ENCODE data around the gene CDON. TPM values are rescaled to one million over a fixed set of nuclear protein-coding genes. Genes with fewer than 3 reads are reported as not detected.

The CDON gene
- polyA plus RNA-seq, 1 of the 3 experiments (the other 2 are of a cell fraction): 3.7 TPM

DNA sequence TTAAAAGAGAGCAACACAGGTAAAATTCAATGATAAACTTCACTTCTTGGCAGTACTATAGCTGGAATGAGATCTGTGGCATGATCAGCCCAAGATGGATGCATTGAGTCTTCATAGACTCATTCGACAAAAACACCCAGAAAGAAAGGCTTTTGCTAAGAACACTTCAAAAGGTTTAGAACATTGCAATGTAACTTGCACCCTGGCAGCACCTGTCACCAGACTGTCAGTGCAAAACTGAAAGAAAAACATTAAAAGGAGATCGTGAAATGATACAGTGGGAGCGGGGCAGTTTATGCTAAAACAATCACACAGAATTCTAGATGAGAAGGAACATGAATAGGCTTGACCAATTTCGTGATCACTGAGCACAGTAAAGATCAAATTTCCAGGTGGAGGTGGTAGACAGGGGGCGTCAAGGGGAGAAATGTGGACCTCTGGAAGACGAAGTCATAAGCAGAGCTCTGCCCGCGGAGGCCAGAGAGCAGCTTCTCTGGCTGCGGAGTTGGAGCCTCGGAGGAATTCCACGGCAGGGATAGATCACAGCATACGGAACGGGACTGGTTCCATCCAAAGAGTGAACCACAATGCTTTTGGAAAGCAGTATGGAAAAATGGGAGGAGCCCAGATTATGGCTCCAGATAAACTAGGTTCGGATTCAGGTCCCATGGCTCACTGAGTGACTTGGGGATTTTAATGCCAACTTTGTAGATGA, 104.9 kb downstream of the CDON start:
- DNase-seq: no peak
- CTCF ChIA-PET: interaction anchor here (1.4 kb wide), 1 partner anchor 69 kb away, joined by 3 read pairs; no protein-coding TSS in a partner anchor
- Histone ChIP-seq H3K36me3 (replicated peaks in 1 of 2; ENCODE audit: control insufficient read depth in 1 of 2, insufficient read depth in 2 of 2, low read length in 1 of 2) (peaks cover 0 to 30% of the 10 kb centered on the region in 2 experiments), H3K9me2 (no peaks in the 10 kb centered on the region), H3K9ac (no peak overlapping the region), H3K4me1 (ENCODE audit: control insufficient read depth in 1 of 2, insufficient read depth in 2 of 2, low read depth in 1 of 2, low read length in 1 of 2) (peaks cover 0 to 13% of the 10 kb centered on the region in 2 experiments; a peak in 2 of 4 replicates), H3K27me3 (ENCODE audit: insufficient read depth) (no peaks in the 10 kb centered on the region), H3K9me3 (no peaks in the 10 kb centered on the region), H4K20me1 (ENCODE audit: insufficient read depth) (no peaks in the 10 kb centered on the region), H3K4me3 (ENCODE audit: low read depth in 2 of 2, low read length in 1 of 2) (no peak overlapping the region), H3K27ac (ENCODE audit: low read depth in 2 of 2, low read length in 1 of 2) (no peak overlapping the region), H3F3A (replicated peaks; ENCODE audit: insufficient read depth) (no peaks in the 10 kb centered on the region), H3K79me2 (ENCODE audit: insufficient read depth) (no peaks in the 10 kb centered on the region), H2AFZ (ENCODE audit: low read depth) (no peak overlapping the region), H3K4me2 (no peak overlapping the region)
- POLR2A ChIA-PET: no interaction called here
- WGBS (ENCODE audit: low lambda C conversion rate): 89% methylated on average over 14 of the region's 14 CpGs
- TF ChIP-seq RCOR1 (IDR thresholded peaks at IDR 0.05; ENCODE audit: low read length): no peak
- TF ChIP-seq RFX5 (IDR thresholded peaks at IDR 0.05; ENCODE audit: low read length): no peak
- TF ChIP-seq RXRA (IDR thresholded peaks at IDR 0.05; ENCODE audit: borderline replicate concordance, low read depth): no peak
- TF ChIP-seq FOSL2 (IDR thresholded peaks at IDR 0.05; ENCODE audit: borderline replicate concordance, low read depth): no peak
- TF ChIP-seq YY1 (IDR thresholded peaks at IDR 0.05; ENCODE audit: low read depth): no peak
- no peak for TF ChIP-seq NFIC (IDR thresholded peaks at IDR 0.05; ENCODE audit: borderline replicate concordance)
- TF ChIP-seq RAD21 (IDR thresholded peaks at IDR 0.05; ENCODE audit: low read length): no peak
- no peak for TF ChIP-seq EP300 (IDR thresholded peaks at IDR 0.05; ENCODE audit: borderline replicate concordance in 1 of 2, low read depth in 1 of 2, low read length in 1 of 2)
- TF ChIP-seq, protein P1, sequence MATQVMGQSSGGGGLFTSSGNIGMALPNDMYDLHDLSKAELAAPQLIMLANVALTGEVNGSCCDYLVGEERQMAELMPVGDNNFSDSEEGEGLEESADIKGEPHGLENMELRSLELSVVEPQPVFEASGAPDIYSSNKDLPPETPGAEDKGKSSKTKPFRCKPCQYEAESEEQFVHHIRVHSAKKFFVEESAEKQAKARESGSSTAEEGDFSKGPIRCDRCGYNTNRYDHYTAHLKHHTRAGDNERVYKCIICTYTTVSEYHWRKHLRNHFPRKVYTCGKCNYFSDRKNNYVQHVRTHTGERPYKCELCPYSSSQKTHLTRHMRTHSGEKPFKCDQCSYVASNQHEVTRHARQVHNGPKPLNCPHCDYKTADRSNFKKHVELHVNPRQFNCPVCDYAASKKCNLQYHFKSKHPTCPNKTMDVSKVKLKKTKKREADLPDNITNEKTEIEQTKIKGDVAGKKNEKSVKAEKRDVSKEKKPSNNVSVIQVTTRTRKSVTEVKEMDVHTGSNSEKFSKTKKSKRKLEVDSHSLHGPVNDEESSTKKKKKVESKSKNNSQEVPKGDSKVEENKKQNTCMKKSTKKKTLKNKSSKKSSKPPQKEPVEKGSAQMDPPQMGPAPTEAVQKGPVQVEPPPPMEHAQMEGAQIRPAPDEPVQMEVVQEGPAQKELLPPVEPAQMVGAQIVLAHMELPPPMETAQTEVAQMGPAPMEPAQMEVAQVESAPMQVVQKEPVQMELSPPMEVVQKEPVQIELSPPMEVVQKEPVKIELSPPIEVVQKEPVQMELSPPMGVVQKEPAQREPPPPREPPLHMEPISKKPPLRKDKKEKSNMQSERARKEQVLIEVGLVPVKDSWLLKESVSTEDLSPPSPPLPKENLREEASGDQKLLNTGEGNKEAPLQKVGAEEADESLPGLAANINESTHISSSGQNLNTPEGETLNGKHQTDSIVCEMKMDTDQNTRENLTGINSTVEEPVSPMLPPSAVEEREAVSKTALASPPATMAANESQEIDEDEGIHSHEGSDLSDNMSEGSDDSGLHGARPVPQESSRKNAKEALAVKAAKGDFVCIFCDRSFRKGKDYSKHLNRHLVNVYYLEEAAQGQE (IDR thresholded peaks at IDR 0.05; ENCODE audit: low read depth, low read length): no peak
- TF ChIP-seq, protein P2, sequence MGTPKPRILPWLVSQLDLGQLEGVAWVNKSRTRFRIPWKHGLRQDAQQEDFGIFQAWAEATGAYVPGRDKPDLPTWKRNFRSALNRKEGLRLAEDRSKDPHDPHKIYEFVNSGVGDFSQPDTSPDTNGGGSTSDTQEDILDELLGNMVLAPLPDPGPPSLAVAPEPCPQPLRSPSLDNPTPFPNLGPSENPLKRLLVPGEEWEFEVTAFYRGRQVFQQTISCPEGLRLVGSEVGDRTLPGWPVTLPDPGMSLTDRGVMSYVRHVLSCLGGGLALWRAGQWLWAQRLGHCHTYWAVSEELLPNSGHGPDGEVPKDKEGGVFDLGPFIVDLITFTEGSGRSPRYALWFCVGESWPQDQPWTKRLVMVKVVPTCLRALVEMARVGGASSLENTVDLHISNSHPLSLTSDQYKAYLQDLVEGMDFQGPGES (IDR thresholded peaks at IDR 0.05; ENCODE audit: low read depth, low read length): no peak
- TF ChIP-seq, protein P3, sequence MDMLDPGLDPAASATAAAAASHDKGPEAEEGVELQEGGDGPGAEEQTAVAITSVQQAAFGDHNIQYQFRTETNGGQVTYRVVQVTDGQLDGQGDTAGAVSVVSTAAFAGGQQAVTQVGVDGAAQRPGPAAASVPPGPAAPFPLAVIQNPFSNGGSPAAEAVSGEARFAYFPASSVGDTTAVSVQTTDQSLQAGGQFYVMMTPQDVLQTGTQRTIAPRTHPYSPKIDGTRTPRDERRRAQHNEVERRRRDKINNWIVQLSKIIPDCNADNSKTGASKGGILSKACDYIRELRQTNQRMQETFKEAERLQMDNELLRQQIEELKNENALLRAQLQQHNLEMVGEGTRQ (IDR thresholded peaks at IDR 0.05; ENCODE audit: borderline replicate concordance, low read depth, low read length): no peak
- no peak for TF ChIP-seq JUND (IDR thresholded peaks at IDR 0.05)
- no peak for TF ChIP-seq FOXJ3 (CRISPR knock-in tag; IDR thresholded peaks at IDR 0.05)
- TF ChIP-seq POLR2AphosphoS5 (IDR thresholded peaks at IDR 0.05; ENCODE audit: low read depth, low read length): no peak
- TF ChIP-seq, protein P4, sequence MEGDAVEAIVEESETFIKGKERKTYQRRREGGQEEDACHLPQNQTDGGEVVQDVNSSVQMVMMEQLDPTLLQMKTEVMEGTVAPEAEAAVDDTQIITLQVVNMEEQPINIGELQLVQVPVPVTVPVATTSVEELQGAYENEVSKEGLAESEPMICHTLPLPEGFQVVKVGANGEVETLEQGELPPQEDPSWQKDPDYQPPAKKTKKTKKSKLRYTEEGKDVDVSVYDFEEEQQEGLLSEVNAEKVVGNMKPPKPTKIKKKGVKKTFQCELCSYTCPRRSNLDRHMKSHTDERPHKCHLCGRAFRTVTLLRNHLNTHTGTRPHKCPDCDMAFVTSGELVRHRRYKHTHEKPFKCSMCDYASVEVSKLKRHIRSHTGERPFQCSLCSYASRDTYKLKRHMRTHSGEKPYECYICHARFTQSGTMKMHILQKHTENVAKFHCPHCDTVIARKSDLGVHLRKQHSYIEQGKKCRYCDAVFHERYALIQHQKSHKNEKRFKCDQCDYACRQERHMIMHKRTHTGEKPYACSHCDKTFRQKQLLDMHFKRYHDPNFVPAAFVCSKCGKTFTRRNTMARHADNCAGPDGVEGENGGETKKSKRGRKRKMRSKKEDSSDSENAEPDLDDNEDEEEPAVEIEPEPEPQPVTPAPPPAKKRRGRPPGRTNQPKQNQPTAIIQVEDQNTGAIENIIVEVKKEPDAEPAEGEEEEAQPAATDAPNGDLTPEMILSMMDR (IDR thresholded peaks at IDR 0.05): no peak
- TF ChIP-seq, protein P5, sequence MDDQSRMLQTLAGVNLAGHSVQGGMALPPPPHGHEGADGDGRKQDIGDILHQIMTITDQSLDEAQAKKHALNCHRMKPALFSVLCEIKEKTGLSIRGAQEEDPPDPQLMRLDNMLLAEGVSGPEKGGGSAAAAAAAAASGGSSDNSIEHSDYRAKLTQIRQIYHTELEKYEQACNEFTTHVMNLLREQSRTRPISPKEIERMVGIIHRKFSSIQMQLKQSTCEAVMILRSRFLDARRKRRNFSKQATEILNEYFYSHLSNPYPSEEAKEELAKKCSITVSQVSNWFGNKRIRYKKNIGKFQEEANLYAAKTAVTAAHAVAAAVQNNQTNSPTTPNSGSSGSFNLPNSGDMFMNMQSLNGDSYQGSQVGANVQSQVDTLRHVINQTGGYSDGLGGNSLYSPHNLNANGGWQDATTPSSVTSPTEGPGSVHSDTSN (IDR thresholded peaks at IDR 0.05): no peak
- TF ChIP-seq TAF1 (IDR thresholded peaks at IDR 0.05; ENCODE audit: borderline replicate concordance, low read depth, low read length): no peak
- TF ChIP-seq ELF1 (IDR thresholded peaks at IDR 0.05): no peak
- TF ChIP-seq, protein P6, sequence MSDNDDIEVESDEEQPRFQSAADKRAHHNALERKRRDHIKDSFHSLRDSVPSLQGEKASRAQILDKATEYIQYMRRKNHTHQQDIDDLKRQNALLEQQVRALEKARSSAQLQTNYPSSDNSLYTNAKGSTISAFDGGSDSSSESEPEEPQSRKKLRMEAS (IDR thresholded peaks at IDR 0.05; ENCODE audit: low read depth): no peak
- TF ChIP-seq, protein P7, sequence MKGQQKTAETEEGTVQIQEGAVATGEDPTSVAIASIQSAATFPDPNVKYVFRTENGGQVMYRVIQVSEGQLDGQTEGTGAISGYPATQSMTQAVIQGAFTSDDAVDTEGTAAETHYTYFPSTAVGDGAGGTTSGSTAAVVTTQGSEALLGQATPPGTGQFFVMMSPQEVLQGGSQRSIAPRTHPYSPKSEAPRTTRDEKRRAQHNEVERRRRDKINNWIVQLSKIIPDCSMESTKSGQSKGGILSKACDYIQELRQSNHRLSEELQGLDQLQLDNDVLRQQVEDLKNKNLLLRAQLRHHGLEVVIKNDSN (IDR thresholded peaks at IDR 0.05; ENCODE audit: borderline replicate concordance, low read depth): no peak
